Middle frontal gyrus (tissue), 1 donor: Measurements from ENCODE around the gene SLC49A4.

ENCODE experiments used
- DNase-seq: peaks from one replicate; pipeline ENCODE4 v3.0.0-alpha.2; 2015; ENCODE audit warnings: low spot score; ENCODE audit errors: extremely low spot score

SLC49A4 gene

DNA sequence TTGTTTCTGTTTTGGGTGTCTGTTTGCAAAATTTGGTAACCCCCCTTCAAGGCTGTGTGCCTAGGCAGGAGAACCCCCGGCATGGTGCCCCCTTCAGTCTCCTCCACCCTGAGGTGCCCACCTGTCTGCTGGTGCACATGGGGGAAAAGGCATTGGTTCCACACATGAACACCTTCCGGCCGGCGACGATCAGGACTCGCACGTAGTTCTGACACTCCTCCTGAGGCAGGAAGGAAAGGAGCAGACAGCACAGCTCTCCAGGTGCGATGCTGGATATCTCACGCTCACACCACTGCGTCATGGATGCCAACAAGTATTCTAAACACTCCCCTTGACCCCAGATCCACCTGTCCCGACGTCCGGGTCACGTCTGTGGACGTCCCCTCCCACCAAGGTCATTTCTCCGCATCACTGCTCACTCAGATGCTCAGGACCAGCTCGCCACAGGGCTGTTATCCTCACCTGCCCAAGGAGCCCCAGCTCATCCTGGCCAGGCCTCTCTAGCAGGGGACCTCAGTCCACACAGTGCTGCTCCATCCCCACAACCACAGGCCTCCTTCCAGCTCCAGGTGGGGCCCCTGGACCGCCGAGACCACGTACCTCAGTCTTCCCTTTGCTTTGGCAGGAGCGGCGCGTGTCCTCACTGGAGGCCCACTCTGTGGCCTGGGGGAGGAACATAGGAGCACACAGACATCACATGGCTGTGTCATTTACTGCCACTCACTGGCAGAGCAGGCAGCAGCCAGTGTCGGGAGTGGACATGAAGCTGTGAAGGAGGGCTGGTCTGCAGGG is 133.7 kb downstream of the SLC49A4 start:
- no peak for DNase-seq

DNA sequence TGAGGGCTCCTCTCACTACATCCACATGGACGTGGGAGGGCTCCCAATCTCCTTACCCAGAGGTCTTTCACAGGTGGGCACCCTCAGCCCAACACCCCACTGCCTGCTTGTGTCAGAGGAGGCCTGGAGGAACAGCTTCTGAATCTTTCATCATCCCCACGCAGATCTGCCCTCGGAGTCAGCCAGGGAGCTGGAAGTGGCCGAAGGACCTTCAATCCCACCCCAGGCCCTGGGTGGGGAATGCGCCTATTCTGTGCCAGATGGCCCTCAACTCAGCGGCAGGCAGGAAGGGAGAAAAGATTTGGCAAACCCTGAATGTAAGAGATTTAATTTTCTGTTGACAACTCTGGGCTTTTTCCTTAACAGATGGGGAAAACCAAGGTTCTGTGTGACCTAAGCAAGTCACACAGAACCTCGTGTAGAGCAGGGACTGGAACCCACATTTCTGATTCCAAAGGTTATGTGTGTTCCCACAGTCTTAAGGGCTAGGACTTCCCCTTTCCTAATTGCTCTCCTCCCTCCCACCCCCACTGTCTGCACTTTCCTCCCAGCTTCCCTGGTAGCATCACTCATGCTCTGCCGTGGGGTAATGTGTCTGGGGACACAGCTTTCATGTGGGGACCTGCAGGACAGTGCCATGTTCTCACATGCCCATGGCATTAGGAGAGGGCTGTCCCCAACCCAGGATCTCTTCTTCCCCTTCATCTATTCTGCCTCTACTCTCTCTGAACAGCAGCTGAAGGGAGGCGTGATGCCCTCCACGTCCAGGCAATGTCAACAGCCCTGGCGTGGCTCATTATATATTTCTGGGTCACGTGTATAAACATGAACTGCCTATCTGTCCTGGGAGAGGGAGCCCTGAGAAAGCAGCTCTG is 134.6 kb downstream of the SLC49A4 start:
- no peak for DNase-seq

DNA sequence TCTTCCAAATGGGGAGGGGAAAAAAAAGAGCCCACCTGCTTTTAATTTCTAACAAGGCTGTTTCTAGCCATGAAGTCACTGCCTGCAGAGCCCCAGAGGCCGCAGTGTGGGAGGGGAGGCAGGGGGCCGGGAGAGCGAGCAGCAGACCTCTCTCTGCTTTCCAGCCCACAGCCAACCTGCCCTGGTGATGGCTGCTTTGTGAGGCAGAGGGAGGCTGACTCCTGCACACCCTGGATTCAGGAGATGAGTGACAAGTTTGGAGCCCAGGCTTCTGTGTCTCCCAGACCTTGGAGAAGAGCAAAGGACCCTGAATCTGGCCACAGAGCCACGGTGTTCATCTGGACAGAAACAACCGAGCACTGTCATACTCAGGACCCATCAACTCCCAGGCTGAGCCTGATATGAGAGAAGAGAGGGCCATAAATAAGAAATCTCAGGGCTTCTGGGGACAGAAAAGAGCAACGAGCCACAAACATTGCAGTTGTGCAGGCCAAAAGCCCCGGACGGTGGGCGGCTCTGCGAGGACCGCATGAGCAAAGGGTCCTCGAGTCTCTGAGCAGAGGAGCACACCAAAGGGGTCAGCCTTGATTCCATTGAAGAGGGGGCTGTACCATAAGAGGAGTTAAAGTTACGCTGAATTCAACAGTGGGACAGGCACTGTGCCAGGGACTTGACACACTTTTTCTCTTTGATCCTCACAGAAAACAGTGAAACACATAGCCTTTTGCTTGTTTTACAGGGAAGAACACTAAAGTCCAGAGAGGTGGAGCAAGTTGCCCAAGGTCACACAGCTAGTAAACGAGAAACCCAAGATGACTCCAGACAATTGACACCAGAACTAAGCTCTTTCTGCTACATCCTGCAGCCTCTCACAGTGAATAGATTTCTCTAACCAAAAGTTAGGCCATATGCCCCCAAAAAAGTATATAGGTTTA is 135.5 kb downstream of the SLC49A4 start:
- no peak for DNase-seq
